ENCODE results near the gene BCAS3. TPM values are rescaled to one million over a fixed set of nuclear protein-coding genes. Genes with fewer than 3 reads are reported as not detected.

Gene BCAS3
- total RNA-seq, 1 donor from 2014 or later = 14.5 TPM

GRCh38 chr17:60695960-60696359, 18.3 kb downstream of the BCAS3 start:
- Histone ChIP-seq H3K9me3 (ENCODE audit: insufficient read depth, low read depth, low read length) (no peaks in the 10 kb centered on the region), H3K4me3 (ENCODE audit: insufficient read depth, low read depth, low read length) (no peak overlapping the region), H3K4me2 (ENCODE audit: low read length) (no peak overlapping the region), H4K20me1 (ENCODE audit: insufficient read depth, low read length) (no peaks in the 10 kb centered on the region), H3K27me3 (ENCODE audit: insufficient read depth, low read length) (no peaks in the 10 kb centered on the region), H3K9ac (ENCODE audit: low read length) (no peak overlapping the region), H2AFZ (ENCODE audit: low read depth, low read length) (no peak overlapping the region), H3K27ac (ENCODE audit: low read depth, low read length) (no peak overlapping the region), H3K79me2 (ENCODE audit: insufficient read depth, low read length) (no peaks in the 10 kb centered on the region), H3K4me1 (ENCODE audit: insufficient read depth, low read length) (no peaks in the 10 kb centered on the region), H3K36me3 (ENCODE audit: insufficient read depth, low read length) (no peaks in the 10 kb centered on the region)
- no peak overlapping the region for H3K27ac Mint-ChIP-seq (ENCODE audit: unreplicated experiment)
- no peaks in the 10 kb centered on the region for H3K4me1 Mint-ChIP-seq (ENCODE audit: low read depth, unreplicated experiment)
- H3K4me3 Mint-ChIP-seq (ENCODE audit: unreplicated experiment) = no peak overlapping the region
- H3K36me3 Mint-ChIP-seq (ENCODE audit: low read depth, unreplicated experiment) = peaks cover 11% of the 10 kb centered on the region
- FAIRE-seq (no peak), DNase-seq (ENCODE audit: low read depth) (peak; percentile 12)
- TF ChIP-seq CTCF (IDR thresholded peaks at IDR 0.05; ENCODE audit: insufficient read depth, low read depth, low read length) = no peak
- TF ChIP-seq EZH2 (IDR thresholded peaks at IDR 0.05; ENCODE audit: insufficient read depth, low read length) = no peak
- H3K27me3 Mint-ChIP-seq (ENCODE audit: low read depth, unreplicated experiment) = no peaks in the 10 kb centered on the region
- no peaks in the 10 kb centered on the region for H3K9me3 Mint-ChIP-seq (ENCODE audit: unreplicated experiment)

DNA sequence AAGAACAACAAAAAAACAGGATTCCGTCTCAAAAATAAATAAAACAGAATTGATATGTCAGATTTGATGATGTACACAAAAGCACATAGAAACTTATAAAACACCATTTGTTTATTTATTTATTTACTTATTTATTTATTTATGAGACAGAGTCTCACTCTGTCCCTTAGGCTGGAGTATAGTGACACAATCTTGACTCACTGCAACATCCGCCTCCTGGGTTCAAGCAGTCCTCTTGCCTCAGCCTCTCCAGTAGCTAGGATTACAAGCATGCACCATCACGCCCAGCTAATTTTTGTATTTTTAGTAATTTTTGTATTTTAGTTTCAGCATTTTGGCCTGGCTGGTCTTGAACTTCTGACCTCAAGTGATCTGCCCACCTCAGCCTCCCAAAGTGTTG, 21.4 kb downstream of the BCAS3 start:
- Histone ChIP-seq H3K27ac (ENCODE audit: low read depth, low read length) (no peak overlapping the region), H3K36me3 (ENCODE audit: insufficient read depth, low read length) (no peaks in the 10 kb centered on the region), H3K9ac (ENCODE audit: low read length) (no peak overlapping the region), H3K4me2 (ENCODE audit: low read length) (no peak overlapping the region), H2AFZ (ENCODE audit: low read depth, low read length) (no peak overlapping the region), H4K20me1 (ENCODE audit: insufficient read depth, low read length) (no peaks in the 10 kb centered on the region), H3K4me1 (ENCODE audit: insufficient read depth, low read length) (no peaks in the 10 kb centered on the region), H3K9me3 (ENCODE audit: insufficient read depth, low read depth, low read length) (no peaks in the 10 kb centered on the region), H3K27me3 (ENCODE audit: insufficient read depth, low read length) (no peaks in the 10 kb centered on the region), H3K79me2 (ENCODE audit: insufficient read depth, low read length) (no peaks in the 10 kb centered on the region), H3K4me3 (ENCODE audit: insufficient read depth, low read depth, low read length) (no peak overlapping the region)
- Mint-ChIP-seq H3K4me1 (ENCODE audit: low read depth, unreplicated experiment) (no peaks in the 10 kb centered on the region), H3K36me3 (ENCODE audit: low read depth, unreplicated experiment) (peaks cover 13% of the 10 kb centered on the region), H3K9me3 (ENCODE audit: unreplicated experiment) (no peaks in the 10 kb centered on the region), H3K4me3 (ENCODE audit: unreplicated experiment) (no peak overlapping the region), H3K27me3 (ENCODE audit: low read depth, unreplicated experiment) (no peaks in the 10 kb centered on the region), H3K27ac (ENCODE audit: unreplicated experiment) (no peak overlapping the region)
- FAIRE-seq (no peak), DNase-seq (ENCODE audit: low read depth) (no peak)
- no peak for TF ChIP-seq CTCF (IDR thresholded peaks at IDR 0.05; ENCODE audit: insufficient read depth, low read depth, low read length)
- no peak for TF ChIP-seq EZH2 (IDR thresholded peaks at IDR 0.05; ENCODE audit: insufficient read depth, low read length)

DNA sequence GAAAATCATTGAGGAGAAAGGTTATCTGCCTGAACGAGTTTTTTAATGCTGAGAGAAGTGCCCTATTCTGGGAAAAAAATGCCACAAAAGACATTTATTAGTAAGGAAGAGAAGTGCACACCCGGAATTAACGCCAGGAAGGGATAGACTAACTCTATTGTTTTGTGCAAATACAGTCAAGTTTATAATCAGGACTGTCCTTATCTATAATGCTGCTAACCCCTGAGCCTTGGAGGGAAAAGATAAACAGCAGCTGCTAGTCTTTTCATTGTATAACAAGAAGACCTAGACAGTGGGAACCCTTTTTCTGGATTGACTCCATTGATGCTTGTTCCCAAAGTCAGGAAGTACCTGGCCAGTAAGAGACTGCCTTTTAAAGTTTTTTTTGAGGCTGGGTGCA, 26.5 kb downstream of the BCAS3 start:
- no peaks in the 10 kb centered on the region for H3K4me1 ChIP-seq (ENCODE audit: insufficient read depth, low read length)
- Mint-ChIP-seq H3K36me3 (ENCODE audit: low read depth, unreplicated experiment) (peaks cover 10% of the 10 kb centered on the region), H3K4me1 (ENCODE audit: low read depth, unreplicated experiment) (no peaks in the 10 kb centered on the region), H3K27me3 (ENCODE audit: low read depth, unreplicated experiment) (no peaks in the 10 kb centered on the region), H3K27ac (ENCODE audit: unreplicated experiment) (no peak overlapping the region), H3K4me3 (ENCODE audit: unreplicated experiment) (no peak overlapping the region), H3K9me3 (ENCODE audit: unreplicated experiment) (no peaks in the 10 kb centered on the region)
- no peaks in the 10 kb centered on the region for H3K79me2 ChIP-seq (ENCODE audit: insufficient read depth, low read length)
- no peak overlapping the region for H3K27ac ChIP-seq (ENCODE audit: low read depth, low read length)
- no peaks in the 10 kb centered on the region for H3K9me3 ChIP-seq (ENCODE audit: insufficient read depth, low read depth, low read length)
- no peak for DNase-seq (ENCODE audit: low read depth)
- H3K9ac ChIP-seq (ENCODE audit: low read length) = no peak overlapping the region
- no peaks in the 10 kb centered on the region for H4K20me1 ChIP-seq (ENCODE audit: insufficient read depth, low read length)
- no peaks in the 10 kb centered on the region for H3K36me3 ChIP-seq (ENCODE audit: insufficient read depth, low read length)
- H3K4me3 ChIP-seq (ENCODE audit: insufficient read depth, low read depth, low read length) = no peak overlapping the region
- no peaks in the 10 kb centered on the region for H3K27me3 ChIP-seq (ENCODE audit: insufficient read depth, low read length)
- no peak for FAIRE-seq
- TF ChIP-seq EZH2 (IDR thresholded peaks at IDR 0.05; ENCODE audit: insufficient read depth, low read length) (no peak), CTCF (IDR thresholded peaks at IDR 0.05; ENCODE audit: insufficient read depth, low read depth, low read length) (no peak)
- no peak overlapping the region for H2AFZ ChIP-seq (ENCODE audit: low read depth, low read length)
- no peak overlapping the region for H3K4me2 ChIP-seq (ENCODE audit: low read length)
